DMS 273 (cell line): ENCODE data around the gene SCEL.

Experiments used
- DNase-seq: peaks from one replicate; lab custom pipeline; 2025; ENCODE audit not compliant: unreplicated experiment; lab: John Stamatoyannopoulos, UW

The SCEL gene

GRCh38 chr13:77521194-77521593 is 14.3 kb upstream of the SCEL start:
- DNase-seq, result no peak

DNA sequence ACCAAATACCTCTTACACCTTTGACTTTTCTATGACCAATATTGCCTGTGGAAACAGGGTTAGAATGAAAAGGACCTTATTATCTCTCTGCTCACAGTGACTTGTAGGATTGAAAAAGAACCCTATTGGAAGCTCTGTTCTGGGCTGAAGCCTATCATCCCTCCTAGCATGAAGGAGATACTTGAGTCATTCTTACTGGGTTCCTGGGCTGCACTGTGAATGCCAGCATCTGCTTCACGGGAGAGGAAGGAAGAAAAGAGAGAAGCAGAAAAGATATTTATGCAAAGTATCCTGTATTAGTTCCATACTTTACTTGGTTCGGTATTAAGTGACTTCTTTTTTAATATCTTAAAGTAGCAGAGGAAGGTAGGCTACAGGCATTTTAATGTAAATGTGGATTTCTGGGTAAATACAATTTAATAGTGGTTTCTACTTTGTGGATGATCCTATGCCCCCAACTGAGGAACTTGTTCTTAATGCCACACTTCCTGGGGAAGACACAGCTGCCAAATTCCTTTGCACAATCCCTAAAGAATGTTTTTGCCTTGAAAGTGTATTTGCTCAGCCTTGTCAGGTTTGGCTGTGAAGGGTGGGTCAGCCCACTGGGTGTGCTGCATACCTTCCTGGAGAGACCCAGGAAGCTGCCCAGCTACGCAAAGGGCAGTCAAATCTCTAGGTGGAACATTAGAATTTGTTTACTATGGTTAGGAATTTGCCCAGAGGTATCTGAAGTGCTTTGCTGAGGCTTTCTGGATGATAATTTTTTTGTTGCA is 13.7 kb upstream of the SCEL start:
- DNase-seq, result no peak

DNA sequence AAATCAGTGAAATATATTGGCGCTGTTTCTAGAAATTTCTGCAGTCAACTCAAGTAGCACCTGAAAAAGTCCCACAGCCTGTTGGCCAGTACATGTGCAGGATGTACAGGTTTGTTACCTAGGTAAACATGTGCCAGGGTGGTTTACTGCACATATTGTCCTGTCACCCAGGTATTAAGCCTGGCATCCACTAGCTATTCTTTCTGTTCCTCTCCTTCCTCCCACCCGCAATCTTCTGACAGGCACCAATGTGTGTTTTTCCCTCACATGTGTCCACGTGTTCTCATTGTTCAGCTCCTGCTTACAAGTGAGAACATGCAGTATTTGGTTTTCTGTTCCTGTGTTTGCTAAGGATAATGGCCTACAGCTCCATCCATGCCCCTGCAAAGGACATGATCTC is 13.1 kb upstream of the SCEL start:
- DNase-seq, result no peak

GRCh38 chr13:77523386-77523785 is 12.1 kb upstream of the SCEL start:
- DNase-seq, result no peak

DNA sequence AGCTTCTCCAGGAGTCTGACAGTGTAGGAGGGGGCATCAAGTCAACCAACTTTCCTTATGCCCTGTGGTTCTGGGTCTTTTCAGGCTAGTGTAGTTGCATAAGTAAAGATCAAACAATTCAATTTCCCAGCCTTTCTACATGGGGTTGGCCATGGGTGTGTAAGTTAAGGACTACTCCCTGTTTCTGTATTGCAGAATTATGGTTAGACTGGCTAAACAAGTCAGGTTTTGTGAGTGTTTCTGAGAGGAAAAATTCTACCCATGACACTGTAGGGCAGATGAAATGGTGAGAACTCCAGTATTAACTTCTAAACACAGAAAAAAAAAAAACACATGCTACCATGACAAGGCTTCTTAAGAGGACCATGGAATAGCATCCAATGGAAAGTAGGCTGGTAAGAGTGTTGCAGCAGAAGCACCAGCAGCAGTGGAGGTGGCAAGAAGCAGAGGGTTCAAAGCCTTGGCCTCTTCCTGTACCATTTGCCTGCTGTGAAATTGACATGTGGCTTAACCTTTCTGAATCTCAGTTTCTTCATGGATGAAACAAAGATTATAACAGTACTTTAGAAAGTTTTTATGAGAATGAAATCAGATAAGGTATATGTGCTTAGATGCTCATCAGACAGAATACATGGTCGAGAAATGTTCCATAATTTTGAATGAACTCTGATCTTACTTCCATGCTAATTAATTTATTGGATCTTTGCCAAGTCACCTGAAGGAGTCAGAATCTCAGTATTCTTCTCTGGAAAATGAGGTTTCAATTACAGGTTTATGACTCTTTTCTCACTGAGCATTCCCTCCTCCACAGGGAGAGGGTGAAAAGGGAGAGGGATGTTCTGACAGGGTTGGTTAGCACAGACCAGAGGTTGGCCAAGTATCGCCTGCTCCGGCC is 11.4 kb upstream of the SCEL start:
- no peak for DNase-seq

- DNase-seq, result no peak
These were observed 7.1 kb upstream of the SCEL start for GRCh38 chr13:77528414-77528813.

DNA sequence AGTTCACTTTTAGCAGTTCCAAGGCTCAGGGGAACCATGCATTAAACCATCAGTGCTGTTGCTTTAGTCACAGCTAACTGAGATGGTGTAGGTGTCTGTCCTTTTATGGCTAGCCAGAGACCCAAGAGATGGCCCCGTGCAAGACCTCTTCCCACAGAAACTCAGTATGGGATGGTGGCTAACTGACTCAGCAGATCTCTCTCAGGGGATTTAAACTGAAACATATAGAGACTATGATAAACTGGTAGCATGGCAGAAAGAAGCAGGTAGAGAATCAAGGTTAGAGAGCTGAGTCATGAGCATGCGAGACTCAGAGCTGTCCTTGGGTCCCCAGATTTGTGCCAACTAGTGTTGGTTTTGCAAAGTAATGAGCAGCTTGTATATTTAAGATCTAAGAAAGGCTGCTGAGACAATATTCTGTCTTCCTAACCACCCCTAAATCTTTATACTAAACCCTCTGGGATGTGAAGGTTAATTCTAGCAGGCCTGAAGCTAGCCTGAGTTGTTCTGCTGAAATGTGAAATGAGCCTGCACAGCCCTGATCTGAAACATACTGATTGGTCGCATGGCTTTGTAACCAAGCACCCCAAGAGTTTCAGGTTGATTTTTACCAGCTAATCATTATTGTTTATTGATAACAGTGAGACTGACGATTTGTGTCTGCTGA is 6.5 kb upstream of the SCEL start:
- DNase-seq, result no peak

GRCh38 chr13:77529501-77529840 is 6.0 kb upstream of the SCEL start:
- no peak for DNase-seq

DNA sequence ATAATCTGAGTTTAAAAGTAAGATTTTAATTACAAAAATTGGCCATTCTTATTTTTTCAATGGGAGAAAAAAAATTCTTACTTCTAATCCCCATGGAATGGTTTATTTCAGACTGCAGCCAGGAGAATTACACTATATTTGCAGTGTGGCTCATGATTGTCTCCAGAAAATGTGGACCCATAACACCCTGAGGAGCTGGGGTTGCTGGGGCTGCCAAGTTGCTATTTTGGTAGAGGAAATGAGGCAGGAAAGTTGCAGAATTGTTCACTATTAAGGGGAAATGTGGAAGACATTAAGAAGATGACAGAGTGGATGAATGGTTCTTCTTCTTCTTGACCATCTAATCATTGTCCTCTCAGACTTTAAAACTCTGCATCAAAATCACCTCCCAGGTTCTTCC is 4.6 kb upstream of the SCEL start:
- DNase-seq, result no peak

GRCh38 chr13:77532983-77533382 is 2.5 kb upstream of the SCEL start:
- DNase-seq, result no peak

- DNase-seq, result no peak
These were observed 1.4 kb upstream of the SCEL start for GRCh38 chr13:77533875-77534788.

- DNase-seq, result no peak
These were observed 852 bp downstream of the SCEL start for GRCh38 chr13:77536358-77536757.

- no peak for DNase-seq
These were observed 1.9 kb downstream of the SCEL start for GRCh38 chr13:77537289-77537919.

GRCh38 chr13:77543711-77544110 is 8.2 kb downstream of the SCEL start:
- DNase-seq, result no peak

DNA sequence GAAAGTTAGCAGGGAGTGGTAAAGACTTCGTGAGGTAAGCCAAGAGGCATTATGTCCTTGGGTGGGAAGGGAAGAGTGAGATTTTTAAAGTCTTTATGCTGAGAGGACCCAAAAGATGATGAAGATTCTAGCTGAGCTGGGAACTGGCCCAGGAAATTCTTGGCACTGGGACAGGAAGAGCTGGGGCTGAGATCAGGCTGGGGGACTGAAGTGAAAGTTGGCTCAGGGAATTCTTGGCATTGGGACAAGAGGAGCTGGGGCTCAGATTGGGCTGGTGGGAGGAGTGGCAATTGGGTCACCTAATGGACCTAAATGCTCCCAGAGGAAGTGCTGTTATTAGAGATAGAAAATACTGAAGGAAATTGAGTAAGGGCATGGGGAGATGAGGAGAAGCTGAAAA is 8.8 kb downstream of the SCEL start:
- DNase-seq, result peak; percentile 88

GRCh38 chr13:77544758-77545338 is 9.3 kb downstream of the SCEL start:
- peak; percentile 11 for DNase-seq

- peak; percentile 60 for DNase-seq
These were observed 10.3 kb downstream of the SCEL start for GRCh38 chr13:77545626-77546412.

DNA sequence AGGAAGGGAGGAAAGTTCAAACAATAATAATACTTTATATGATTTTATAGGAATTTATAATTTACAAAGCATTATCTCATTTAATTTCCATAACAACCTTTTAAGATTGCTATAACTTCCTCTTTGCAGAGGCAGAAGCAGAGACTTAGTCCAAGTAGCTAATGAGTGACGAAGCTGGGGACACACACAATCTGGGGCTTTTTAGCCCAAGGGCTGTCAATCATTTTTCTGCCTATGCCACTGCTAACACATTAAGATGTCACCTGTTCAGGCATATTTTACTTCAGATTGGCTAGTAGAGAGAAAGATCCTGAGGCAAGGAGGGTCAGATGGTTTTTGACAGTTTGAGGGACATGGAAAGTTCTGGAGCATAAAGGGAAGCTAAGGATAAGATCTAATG is 12.6 kb downstream of the SCEL start:
- no peak for DNase-seq

GRCh38 chr13:77548594-77548993 is 13.1 kb downstream of the SCEL start:
- DNase-seq, result no peak
